Endothelial cell of umbilical vein (primary cell): Measurements from ENCODE around the gene C16orf87.

Experiments used
- EZH2 ChIP-seq: IDR thresholded peaks from 2 replicates; pipeline ENCODE4 v1.6.1; 2012; ENCODE audit warnings: borderline replicate concordance, low read depth, mild to moderate bottlenecking, moderate library complexity, low read length, inconsistent platforms; ENCODE audit not compliant: severe bottlenecking
- POLR2A ChIP-seq: IDR thresholded peaks from 2 replicates; pipeline ENCODE4 v1.6.1; 2012; ENCODE audit warnings: low read depth, mild to moderate bottlenecking, control low read depth, low read length
- TF ChIP-seq, protein P1 (sequence below), 2 donors: IDR thresholded peaks; 1 replicate in 1 of 2; 2 replicates in 1 of 2; pipeline ENCODE4 v1.5.1; 2011; ENCODE audit warnings: low read length in 2 of 2, mild to moderate bottlenecking in 2 of 2, moderate library complexity in 2 of 2, control low read depth in 1 of 2, inconsistent platforms in 1 of 2, low read depth in 1 of 2; ENCODE audit not compliant: insufficient read depth in 1 of 2; ENCODE audit errors: extremely low read depth in 1 of 2

- TF ChIP-seq EZH2 = no peak
- TF ChIP-seq POLR2A = no peak
- TF ChIP-seq, protein P1, sequence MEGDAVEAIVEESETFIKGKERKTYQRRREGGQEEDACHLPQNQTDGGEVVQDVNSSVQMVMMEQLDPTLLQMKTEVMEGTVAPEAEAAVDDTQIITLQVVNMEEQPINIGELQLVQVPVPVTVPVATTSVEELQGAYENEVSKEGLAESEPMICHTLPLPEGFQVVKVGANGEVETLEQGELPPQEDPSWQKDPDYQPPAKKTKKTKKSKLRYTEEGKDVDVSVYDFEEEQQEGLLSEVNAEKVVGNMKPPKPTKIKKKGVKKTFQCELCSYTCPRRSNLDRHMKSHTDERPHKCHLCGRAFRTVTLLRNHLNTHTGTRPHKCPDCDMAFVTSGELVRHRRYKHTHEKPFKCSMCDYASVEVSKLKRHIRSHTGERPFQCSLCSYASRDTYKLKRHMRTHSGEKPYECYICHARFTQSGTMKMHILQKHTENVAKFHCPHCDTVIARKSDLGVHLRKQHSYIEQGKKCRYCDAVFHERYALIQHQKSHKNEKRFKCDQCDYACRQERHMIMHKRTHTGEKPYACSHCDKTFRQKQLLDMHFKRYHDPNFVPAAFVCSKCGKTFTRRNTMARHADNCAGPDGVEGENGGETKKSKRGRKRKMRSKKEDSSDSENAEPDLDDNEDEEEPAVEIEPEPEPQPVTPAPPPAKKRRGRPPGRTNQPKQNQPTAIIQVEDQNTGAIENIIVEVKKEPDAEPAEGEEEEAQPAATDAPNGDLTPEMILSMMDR (IDR thresholded peaks at IDR 0.05; ENCODE audit: extremely low read depth in 1 of 2, insufficient read depth in 1 of 2, low read depth in 1 of 2, low read length in 2 of 2) = no peak
Observed at GRCh38 chr16:46875243-46875642, 44.3 kb upstream of the C16orf87 start.
